HG02981 (cell line): Measurements from ENCODE around the gene IFRD1.

Source experiments
- ATAC-seq: cut with Tn5 transposase; IDR thresholded peaks from one replicate; pipeline ENCODE4 v1.9.1; 2021; ENCODE audit warnings: mild to moderate bottlenecking, moderate library complexity; ENCODE audit not compliant: unreplicated experiment

Gene IFRD1

GRCh38 chr7:112449902-112450806 is at the start of gene IFRD1:
TSS of gene IFRD1 (plus strand) at chr7:112450460. CDS start at chr7:112450689, 229 bp downstream.
- ATAC-seq = peak; percentile 69

- ATAC-seq = no peak
Observed at GRCh38 chr7:112404321-112404720, 45.9 kb upstream of the IFRD1 start.

- no peak for ATAC-seq
Observed at GRCh38 chr7:112405286-112405685, 45.0 kb upstream of the IFRD1 start.

DNA sequence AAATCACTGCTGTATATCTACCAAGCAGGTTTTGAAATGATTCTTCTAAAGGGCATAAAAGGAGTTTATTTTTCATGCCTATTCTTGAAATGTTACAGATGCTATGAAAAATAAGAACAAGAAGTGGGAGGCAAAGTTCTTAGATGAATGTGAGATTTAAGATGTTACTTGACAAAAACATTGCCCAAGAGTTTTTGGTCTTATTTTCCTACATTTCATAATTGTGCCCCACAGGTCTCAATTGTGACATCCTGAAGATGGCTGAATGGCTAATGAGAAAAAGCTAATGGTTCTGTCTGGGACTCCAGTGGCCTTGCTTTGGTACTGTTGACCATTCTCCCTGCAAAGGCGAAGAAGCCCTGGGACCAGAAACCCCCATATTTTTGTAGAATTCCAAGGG is 43.0 kb upstream of the IFRD1 start:
- no peak for ATAC-seq

DNA sequence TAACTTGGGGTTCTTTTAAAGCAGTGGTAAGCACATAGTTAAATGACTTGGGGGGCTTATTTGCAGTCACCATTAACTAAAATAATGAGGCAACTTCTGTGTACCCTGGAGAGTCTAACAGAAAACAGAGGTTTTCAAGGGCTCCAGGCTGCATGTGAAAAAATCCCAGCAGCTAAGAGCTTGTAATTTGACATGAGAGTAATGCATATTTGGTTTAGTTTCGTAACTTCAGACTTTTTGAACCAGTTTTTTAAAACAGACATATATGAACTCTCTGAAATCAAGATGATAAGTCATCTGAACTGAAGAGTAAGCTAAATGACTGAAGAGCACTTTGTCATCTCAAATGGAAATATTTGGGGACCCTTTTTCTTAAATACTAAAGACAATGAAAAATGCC is 40.2 kb upstream of the IFRD1 start:
- ATAC-seq = no peak

- ATAC-seq = no peak
Observed at GRCh38 chr7:112411186-112411795, 39.0 kb upstream of the IFRD1 start.

- no peak for ATAC-seq
Observed at GRCh38 chr7:112414855-112415490, 35.3 kb upstream of the IFRD1 start.

DNA sequence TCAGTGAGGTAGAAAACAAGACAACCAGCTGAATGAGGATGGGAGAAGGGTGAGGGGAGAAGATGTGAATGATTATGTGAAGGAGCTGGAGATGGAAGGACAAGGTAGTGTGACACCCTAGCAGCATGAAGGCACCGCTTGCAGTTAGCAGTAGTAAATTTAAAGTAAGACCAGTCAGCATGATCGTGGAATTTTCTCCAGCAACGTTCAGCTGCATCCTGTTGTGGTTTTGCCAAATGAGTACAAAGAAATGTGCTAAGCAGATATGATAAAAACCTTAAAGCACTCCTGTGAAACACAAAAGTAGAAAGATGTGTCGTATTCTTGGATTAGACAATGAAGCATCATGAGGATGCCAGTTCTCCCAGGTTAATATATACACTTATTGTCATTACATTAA is 34.1 kb upstream of the IFRD1 start:
- no peak for ATAC-seq

DNA sequence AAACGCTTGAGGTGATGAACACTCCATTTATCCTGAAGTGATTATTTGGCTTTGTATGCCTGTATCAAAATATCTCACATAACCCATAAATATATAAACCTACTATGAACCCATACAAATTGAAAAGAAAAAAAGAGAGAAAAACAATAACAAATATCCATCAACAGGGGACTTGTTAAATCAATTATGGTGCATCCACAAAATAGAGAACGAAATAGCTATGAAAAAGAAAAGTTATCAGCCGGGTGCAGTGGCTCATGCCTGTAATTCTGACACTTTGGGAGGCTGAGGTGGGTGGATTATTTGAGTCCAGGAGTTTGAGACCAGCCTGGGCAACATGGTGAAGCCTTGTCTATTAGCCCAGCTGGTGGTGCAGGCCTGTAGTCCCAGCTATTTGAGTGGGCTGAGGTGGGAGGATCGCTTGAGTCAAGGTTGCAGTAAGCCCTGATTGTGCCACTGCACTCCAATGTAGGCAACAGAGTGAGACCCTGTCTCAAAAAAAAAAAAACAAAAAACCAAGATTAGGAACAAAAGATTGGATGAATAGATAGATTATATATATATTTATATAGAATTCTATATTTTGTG is 30.6 kb upstream of the IFRD1 start:
- ATAC-seq = no peak

DNA sequence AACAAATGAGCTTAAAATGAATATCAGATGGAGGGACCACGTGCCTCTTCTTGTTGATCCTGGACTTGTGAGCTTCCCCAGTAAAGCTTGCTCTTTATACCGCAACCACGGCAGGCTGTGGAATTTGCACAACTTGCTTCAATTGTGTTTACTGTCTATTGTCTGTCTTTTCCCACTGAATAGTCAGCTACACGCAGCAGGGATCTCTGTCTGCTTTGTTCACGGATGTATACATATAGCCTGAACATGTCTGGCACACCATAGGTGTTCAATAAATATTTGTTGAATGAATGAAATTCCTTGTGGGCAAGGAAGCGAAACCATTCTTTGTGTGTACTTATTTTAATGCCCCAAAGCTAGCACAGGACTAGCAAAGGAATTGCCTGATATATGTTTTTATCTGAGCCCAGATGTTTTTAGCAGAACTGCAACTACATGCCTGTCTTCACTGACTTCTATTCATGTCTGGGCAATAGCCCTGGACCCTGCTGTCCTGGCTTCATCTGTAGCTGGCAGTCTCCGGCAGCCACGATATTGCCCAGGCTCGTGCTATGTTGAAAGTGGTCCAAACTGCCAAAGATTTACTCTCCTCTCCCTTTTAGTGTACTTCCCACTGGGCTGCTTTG is 29.9 kb upstream of the IFRD1 start:
- no peak for ATAC-seq

- ATAC-seq = peak; percentile 49
Observed at GRCh38 chr7:112421666-112422486, 28.4 kb upstream of the IFRD1 start.

GRCh38 chr7:112422842-112423496 is 27.3 kb upstream of the IFRD1 start:
- peak; percentile 55 for ATAC-seq

- no peak for ATAC-seq
Observed at GRCh38 chr7:112423987-112424386, 26.3 kb upstream of the IFRD1 start.

GRCh38 chr7:112427984-112428383 is 22.3 kb upstream of the IFRD1 start:
- ATAC-seq = no peak

DNA sequence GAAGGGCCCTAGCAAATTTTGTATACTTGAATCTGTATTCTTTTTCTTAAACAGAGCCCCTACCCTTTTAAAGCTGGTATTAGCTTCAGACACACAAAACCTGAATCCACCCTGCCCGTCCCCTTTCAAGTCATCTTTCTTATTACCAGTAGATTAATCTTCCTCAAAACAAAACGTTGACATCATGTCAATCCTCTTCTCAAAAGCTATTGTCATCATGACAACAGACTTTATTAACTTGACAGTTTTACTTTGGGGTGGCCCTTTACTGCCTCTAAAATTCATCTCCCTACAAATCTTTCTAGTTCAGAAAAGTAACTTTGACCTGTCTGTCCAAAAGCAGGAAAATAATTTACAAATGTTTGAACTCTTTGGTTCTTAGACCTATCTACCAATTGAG is 21.5 kb upstream of the IFRD1 start:
- ATAC-seq = no peak

GRCh38 chr7:112430649-112431048 is 19.6 kb upstream of the IFRD1 start:
- ATAC-seq = no peak

GRCh38 chr7:112431803-112432202 is 18.5 kb upstream of the IFRD1 start:
- no peak for ATAC-seq

- ATAC-seq = no peak
Observed at GRCh38 chr7:112433289-112433688, 17.0 kb upstream of the IFRD1 start.

DNA sequence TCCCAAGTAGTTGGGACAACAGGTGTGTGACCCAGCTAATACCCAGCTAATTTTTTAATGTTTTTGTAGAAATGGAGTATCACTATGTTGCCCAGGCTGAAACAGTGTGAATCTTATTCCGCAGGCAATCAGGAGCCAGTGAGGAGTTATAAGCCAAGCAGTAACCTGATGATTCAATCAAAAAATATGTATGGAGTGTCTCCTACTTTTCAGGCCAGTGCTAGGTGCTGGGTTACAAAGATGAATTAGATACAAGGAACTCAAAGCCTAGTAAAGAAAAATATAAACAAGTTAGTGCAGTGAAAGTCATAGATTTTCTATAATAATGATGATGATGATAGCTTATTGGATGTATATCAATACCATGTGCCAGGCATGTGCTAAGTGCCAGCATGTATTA is 13.2 kb upstream of the IFRD1 start:
- ATAC-seq = no peak

DNA sequence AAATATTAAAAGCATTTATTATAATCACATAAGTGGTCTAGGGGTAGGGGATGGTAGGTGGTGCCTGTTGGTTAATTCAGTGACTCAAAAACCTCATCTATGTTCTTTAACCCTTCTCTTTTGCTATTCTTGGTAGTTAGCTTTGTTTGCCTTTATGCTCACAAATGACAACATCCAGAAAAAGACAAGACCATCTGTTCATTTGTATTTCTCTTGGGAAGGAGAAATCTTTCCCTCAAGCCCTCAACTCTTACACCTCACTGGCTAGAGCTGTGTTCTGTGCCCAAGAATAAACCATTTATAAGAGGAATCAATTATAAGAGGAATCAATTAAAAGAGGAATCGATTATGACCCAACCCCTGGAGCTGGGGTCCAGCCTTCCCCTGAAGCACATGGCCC is 10.8 kb upstream of the IFRD1 start:
- no peak for ATAC-seq
